HEK293T (cell line): ENCODE data around the gene ITGAV.

Experiments used
- CTCF ChIA-PET: fragments of 350-600 bp; formaldehyde crosslinking; extraction: SDS; loops from one replicate; lab custom pipeline; 2021; ENCODE audit warnings: antibody characterized with exemption, inconsistent platforms; lab: Yijun Ruan, JAX
- POLR2A ChIA-PET: fragments of 350-600 bp; formaldehyde crosslinking; extraction: SDS; loops from one replicate; lab custom pipeline; 2020; ENCODE audit warnings: antibody characterized with exemption, inconsistent platforms; lab: Yijun Ruan, JAX
- DNase-seq: peaks from one replicate; pipeline ENCODE4 v3.0.0; 2012; ENCODE audit warnings: mixed read lengths; ENCODE audit errors: extremely low spot score
- ARNT ChIP-seq: fragments of 450-650 bp; IDR thresholded peaks from 2 replicates; pipeline ENCODE4 v1.6.1; 2017; ENCODE audit warnings: mild to moderate bottlenecking
- BHLHE40 ChIP-seq: fragments of 450-650 bp; IDR thresholded peaks from 2 replicates; pipeline ENCODE4 v1.6.1; 2016; ENCODE audit warnings: mild to moderate bottlenecking, moderate library complexity, borderline replicate concordance
- CTBP1 ChIP-seq: fragments of 450-650 bp; IDR thresholded peaks from 2 replicates; pipeline ENCODE4 v1.6.1; 2016; ENCODE audit warnings: borderline replicate concordance
- ELF4 ChIP-seq: fragments of 450-650 bp; IDR thresholded peaks from 2 replicates; pipeline ENCODE4 v1.6.1; 2017; ENCODE audit warnings: antibody characterized with exemption
- FOXA1 ChIP-seq: fragments of 450-650 bp; IDR thresholded peaks from 2 replicates; pipeline ENCODE4 v1.6.1; 2016; ENCODE audit warnings: mild to moderate bottlenecking
- FOXK2 ChIP-seq: fragments of 450-650 bp; IDR thresholded peaks from 2 replicates; pipeline ENCODE4 v1.6.1; 2016; ENCODE audit warnings: mild to moderate bottlenecking
- FOXM1 ChIP-seq: fragments of 450-650 bp; IDR thresholded peaks from 2 replicates; pipeline ENCODE4 v1.6.1; 2017; ENCODE audit warnings: mild to moderate bottlenecking, borderline replicate concordance
- HDGF ChIP-seq: fragments of 450-650 bp; IDR thresholded peaks from 2 replicates; pipeline ENCODE4 v1.6.1; 2017; ENCODE audit warnings: antibody characterized with exemption, borderline replicate concordance
- L3MBTL2 ChIP-seq: fragments of 450-650 bp; conservative IDR thresholded peaks from 2 replicates; pipeline ENCODE4 v1.6.1; 2016; ENCODE audit warnings: mild to moderate bottlenecking
- LEF1 ChIP-seq: fragments of 450-650 bp; IDR thresholded peaks from 2 replicates; pipeline ENCODE4 v1.6.1; 2017; ENCODE audit warnings: mild to moderate bottlenecking, borderline replicate concordance
- NFRKB ChIP-seq: fragments of 450-650 bp; IDR thresholded peaks from 2 replicates; pipeline ENCODE4 v1.6.1; 2016; ENCODE audit warnings: mild to moderate bottlenecking, moderate library complexity
- SP1 ChIP-seq: fragments of 450-650 bp; IDR thresholded peaks from 2 replicates; pipeline ENCODE4 v1.6.1; 2017
- SUZ12 ChIP-seq: fragments of 450-650 bp; IDR thresholded peaks from 2 replicates; pipeline ENCODE4 v1.6.1; 2016; ENCODE audit warnings: mild to moderate bottlenecking
- TARDBP ChIP-seq: fragments of 450-650 bp; IDR thresholded peaks from 2 replicates; pipeline ENCODE4 v1.6.1; 2016
- ZNF384 ChIP-seq: fragments of 450-650 bp; IDR thresholded peaks from 2 replicates; pipeline ENCODE4 v1.6.1; 2016
- TF ChIP-seq, protein P1 (sequence below): fragments of 450-650 bp; IDR thresholded peaks from 2 replicates; pipeline ENCODE4 v1.6.1; 2016

Gene ITGAV

DNA sequence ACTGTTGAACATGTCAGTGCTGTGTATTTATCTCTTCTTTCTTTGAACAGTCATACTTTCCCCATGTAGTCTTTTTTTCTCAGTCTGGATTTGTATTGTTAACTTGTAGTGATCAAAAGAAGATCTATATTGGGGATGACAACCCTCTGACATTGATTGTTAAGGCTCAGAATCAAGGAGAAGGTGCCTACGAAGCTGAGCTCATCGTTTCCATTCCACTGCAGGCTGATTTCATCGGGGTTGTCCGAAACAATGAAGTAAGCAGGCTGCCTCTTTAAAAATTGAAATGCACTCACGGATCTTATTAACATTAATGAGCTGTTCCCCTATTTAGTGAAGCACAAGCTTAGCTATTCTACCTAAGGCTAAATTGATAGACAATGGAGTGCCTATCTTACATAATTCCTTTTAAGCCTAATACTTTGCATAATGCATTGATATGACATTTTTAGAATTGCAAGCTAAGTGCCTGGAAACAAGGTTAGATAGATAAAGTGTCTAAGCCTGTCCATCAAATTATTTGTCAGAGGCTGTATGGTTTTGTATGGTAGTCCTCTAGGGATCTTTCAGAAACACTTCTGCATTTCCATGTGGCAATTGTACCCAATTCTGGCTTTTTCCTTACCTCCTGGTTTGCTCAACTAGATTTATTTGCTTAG lies 74.7 kb downstream of the ITGAV start:
- CTCF ChIA-PET, result no interaction called here
- DNase-seq, result no peak
- POLR2A ChIA-PET, result no interaction called here
- TF ChIP-seq FOXA1 (no peak), LEF1 (no peak), TARDBP (no peak), HDGF (no peak), NFRKB (no peak), ZNF384 (no peak), ARNT (no peak), CTBP1 (no peak), FOXM1 (no peak), FOXK2 (no peak), SUZ12 (no peak), L3MBTL2 (no peak)
- TF ChIP-seq, protein P1, sequence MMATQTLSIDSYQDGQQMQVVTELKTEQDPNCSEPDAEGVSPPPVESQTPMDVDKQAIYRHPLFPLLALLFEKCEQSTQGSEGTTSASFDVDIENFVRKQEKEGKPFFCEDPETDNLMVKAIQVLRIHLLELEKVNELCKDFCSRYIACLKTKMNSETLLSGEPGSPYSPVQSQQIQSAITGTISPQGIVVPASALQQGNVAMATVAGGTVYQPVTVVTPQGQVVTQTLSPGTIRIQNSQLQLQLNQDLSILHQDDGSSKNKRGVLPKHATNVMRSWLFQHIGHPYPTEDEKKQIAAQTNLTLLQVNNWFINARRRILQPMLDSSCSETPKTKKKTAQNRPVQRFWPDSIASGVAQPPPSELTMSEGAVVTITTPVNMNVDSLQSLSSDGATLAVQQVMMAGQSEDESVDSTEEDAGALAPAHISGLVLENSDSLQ, result no peak

DNA sequence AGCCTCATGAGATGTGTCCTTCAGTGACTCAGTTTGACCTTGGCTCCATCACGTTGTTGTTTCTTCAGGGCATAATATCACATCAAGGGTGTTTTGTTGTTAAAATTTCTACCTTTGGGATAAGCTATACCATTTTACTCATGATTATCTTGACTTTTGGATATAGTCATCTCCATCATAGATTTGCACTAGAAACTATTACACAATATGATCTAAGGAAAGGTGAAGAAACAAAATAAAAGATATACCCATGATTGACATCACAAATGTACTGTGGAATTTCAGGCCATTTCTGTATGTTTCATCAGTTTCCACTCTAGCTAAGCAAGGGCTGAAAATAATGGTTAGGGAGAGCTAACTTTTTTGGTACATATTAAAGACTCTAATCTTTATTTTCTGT lies 79.3 kb downstream of the ITGAV start:
- ChIA-PET POLR2A (no interaction called here), CTCF (no interaction called here)
- TF ChIP-seq ELF4, result no peak
- no peak for TF ChIP-seq HDGF
- TF ChIP-seq FOXK2, result no peak
- no peak for TF ChIP-seq ZNF384
- TF ChIP-seq CTBP1, result no peak
- TF ChIP-seq, protein P1, result no peak
- no peak for TF ChIP-seq FOXA1
- TF ChIP-seq LEF1, result no peak
- no peak for TF ChIP-seq SP1
- TF ChIP-seq BHLHE40, result no peak
- TF ChIP-seq L3MBTL2, result no peak
- no peak for TF ChIP-seq FOXM1
- no peak for TF ChIP-seq SUZ12
- TF ChIP-seq NFRKB, result no peak

DNA sequence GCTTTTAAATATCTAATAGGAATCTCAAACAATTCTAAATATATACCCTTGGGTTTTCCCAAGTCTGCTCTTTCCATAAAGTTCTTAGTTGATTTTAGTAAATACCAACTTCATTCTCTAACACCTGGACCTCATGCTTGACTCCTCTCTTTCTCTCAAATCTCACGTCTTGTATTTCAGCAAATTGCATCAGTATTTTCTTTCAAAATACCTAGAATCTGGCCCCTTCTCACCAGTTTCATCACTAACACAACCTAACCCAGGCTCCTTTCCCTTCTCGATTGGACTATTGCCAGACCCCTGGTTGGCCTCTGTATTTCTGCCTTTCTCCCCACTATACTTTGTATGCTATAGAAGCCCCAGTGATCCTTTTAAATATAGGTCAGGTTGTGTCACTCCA lies 81.0 kb downstream of the ITGAV start:
- POLR2A ChIA-PET, result no interaction called here
- CTCF ChIA-PET, result no interaction called here
- TF ChIP-seq ZNF384 (no peak), SP1 (no peak), FOXM1 (no peak), ELF4 (no peak), ARNT (no peak), HDGF (no peak), TARDBP (no peak), NFRKB (no peak), FOXA1 (no peak), CTBP1 (no peak), L3MBTL2 (no peak), FOXK2 (no peak), SUZ12 (no peak)
- TF ChIP-seq, protein P1, result no peak
- DNase-seq, result no peak

More for the DNA sequence above, 79.3 kb downstream of the ITGAV start:
- DNase-seq, result no peak

DNA sequence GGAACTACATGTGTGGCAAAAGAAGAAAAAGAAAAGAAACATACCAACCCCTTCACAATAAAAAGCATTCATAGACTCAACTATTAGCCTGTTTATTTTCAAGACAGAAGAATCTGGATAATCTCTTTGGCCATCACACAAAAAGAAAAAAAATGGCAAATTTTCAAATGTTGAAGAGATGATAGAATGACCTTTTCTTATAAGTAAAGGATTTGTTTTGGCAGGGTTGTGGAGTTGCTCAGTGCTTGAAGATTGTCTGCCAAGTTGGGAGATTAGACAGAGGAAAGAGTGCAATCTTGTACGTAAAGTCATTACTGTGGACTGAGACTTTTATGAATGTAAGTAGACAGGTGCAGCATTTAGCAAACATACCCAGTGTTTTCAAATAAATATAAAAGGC lies 85.5 kb downstream of the ITGAV start:
- TF ChIP-seq ELF4 (no peak), ZNF384 (no peak), SUZ12 (no peak), FOXK2 (no peak), FOXM1 (no peak)
- CTCF ChIA-PET, result no interaction called here
- no peak for DNase-seq
- POLR2A ChIA-PET, result no interaction called here

DNA sequence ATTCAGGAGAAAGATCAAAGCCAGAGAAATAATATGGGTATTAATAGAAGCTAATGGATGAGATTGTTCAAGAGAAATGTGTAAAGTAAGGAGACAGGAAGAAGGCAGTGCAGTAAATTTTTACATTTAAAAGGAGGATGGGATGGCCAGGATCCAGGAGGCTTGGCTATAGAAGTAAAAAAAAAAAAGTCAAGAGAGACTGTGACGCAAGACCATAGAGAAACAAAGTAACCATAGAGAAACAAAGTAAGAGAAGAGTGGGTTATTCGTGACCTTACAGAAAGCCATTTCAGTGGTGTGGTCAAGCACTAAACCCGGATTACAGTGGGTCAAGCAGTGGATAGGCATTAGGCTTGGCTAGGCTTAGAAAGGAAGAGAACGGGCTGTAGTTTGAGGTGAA lies 93.5 kb downstream of the ITGAV start:
- POLR2A ChIA-PET, result no interaction called here
- TF ChIP-seq ZNF384 (no peak), FOXA1 (no peak), TARDBP (no peak), ARNT (no peak), L3MBTL2 (no peak), CTBP1 (no peak), FOXM1 (no peak)
- DNase-seq, result no peak
- CTCF ChIA-PET, result no interaction called here

DNA sequence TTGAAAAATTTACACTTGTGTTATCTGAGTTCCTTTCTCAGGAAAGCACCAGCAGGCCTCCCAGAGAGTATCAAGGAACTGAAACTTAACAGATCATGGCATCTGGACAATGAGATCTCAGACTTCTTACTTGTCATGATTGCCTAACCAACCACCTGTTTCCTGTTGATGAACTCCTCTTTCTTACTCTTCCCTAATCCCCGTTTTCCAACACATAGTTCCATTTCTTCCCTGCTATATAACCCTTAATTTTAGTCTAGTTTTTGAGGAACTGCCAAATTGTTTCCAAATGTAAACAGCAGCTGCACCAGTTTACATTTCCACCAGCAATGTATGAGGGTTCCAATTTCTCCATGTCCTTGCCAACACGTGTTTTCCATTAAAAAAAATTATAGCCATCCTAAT lies 98.0 kb downstream of the ITGAV start:
- CTCF ChIA-PET, result no interaction called here
- POLR2A ChIA-PET, result no interaction called here
- TF ChIP-seq CTBP1, result no peak
- no peak for TF ChIP-seq BHLHE40
- TF ChIP-seq, protein P1, result no peak
- TF ChIP-seq FOXK2, result no peak
- no peak for TF ChIP-seq SUZ12
- no peak for TF ChIP-seq ZNF384
- TF ChIP-seq TARDBP, result no peak
- TF ChIP-seq FOXA1, result no peak
- no peak for TF ChIP-seq LEF1
- TF ChIP-seq L3MBTL2, result no peak
- TF ChIP-seq FOXM1, result no peak
- TF ChIP-seq ARNT, result no peak
- no peak for TF ChIP-seq SP1
- no peak for TF ChIP-seq NFRKB
- no peak for DNase-seq
